Activated T-cell treated with anti-CD3 and anti-CD28 coated beads for 48 hours (primary cell): ENCODE results near the gene ORMDL3.

Experiments
- DNase-seq: peaks from one replicate; pipeline ENCODE4 v3.0.0-alpha.2; 2020; ENCODE audit warnings: low read depth

Gene ORMDL3, protein sequence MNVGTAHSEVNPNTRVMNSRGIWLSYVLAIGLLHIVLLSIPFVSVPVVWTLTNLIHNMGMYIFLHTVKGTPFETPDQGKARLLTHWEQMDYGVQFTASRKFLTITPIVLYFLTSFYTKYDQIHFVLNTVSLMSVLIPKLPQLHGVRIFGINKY

GRCh38 chr17:39927101-39927928, at the start of gene ORMDL3, which contains the start of gene LRRC3C:
ORMDL3 (minus strand) TSS chr17:39927601; CDS start chr17:39924203, 3,398 bp downstream.
LRRC3C (plus strand) TSS chr17:39927732; CDS start chr17:39941524, 13,792 bp downstream.
- peak; percentile 91 for DNase-seq

- DNase-seq: no peak
Measured at GRCh38 chr17:39975801-39976200, 48.4 kb upstream of the ORMDL3 start.

DNA sequence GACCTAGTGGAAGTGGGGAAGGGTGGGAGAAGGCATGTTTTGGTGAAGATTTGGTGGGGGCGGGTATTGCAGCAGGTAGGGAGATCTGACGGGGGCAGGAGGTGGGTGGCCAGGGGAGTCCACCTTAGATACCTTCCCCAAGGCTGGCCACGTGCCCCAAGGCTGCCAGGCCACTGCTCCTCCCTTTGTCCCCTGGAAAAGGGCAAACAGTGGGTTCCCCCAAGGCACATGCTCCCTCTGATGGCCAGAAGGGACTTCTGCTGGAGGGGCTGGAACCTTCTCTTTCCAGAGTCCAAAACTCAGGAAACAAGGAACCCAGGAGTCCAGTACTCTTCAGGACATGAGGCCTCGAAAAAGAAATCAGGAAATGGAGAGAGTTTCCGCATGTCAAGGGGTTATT, 47.0 kb upstream of the ORMDL3 start:
- DNase-seq: no peak

DNA sequence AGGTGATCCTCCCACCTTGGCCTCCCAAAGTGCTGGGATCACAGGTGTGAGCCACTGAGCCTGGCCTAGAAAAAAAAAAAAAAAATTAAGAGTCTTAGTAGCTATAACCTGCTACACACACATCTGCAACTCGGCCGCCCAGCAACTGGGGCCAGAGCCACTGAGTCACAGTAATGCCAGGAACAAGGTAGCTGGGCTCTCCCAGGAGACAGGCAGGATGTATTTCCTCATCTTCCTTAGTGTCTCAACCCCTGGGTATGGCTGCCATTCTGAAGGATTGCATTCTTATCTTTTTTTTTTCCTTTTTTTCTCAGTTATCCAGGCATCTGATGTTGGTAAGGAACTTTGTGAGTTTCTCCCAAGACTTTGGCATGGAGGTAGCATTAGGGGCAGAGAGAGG, 46.1 kb upstream of the ORMDL3 start:
- DNase-seq: no peak

GRCh38 chr17:39972271-39972670, 44.9 kb upstream of the ORMDL3 start:
- DNase-seq: no peak

- no peak for DNase-seq
Measured at GRCh38 chr17:39971076-39971603, 43.7 kb upstream of the ORMDL3 start.

DNA sequence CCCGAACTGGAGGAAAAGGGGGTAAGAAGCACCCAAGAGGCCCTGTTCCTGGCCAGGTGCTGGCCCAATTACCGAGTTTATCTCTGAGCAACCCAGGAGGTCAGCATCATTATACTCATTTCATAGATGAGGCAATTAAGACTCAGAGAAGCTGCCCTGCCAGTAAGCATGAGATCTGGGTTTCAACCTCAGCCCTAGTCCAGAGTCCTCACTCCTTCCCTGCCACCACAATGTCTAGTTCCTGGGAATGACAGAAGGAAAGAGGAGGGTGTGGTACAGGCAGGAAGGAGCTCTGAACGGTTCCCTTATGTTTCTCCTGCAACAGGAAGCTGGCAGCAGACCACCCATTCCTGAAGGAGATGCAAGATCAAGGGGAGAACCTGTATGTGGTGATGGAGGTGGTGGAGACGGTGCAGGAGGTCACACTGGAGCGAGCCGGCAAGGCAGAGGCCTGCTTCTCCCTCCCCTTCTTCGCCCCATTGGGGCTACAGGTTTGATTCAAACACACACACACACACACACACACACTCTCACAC, 42.8 kb upstream of the ORMDL3 start:
- no peak for DNase-seq

DNA sequence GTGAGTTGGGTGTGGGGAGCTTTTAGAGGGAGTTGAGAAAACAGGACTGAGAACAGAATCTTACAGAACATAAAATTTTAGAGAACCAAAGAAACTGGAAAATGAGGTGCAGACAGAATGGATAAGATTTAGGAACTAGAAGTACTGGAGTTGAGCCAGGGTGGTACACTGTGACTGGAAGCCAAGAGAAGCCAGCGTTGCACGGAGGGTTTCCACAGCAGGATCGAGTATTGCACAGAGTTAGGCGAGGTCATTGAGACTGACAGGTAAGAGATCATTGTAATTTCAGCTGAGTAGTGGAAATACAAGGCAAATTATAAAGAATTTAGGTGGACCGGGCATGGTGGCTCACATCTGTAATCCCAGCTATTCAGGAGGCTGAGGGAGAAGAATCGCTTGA, 42.0 kb upstream of the ORMDL3 start:
- no peak for DNase-seq

DNA sequence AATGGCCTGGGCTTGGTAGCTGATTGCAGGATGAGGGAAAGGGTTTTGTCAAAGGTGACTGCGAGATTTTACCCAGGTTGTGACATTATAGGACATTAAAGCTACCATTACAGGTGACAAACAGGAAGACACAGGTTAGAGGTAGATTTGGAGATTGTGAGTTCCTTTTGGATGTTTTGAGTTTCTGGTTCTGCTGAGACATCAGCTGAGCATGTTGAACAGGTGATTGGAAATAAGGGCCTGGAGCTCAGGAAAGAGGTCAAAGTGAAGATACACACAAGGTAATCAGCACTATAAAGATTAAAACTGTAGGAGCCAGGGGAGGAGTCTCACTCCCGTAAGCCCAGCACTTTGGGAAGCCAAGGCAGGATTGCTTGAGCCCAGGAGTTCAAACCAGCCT, 41.4 kb upstream of the ORMDL3 start:
- DNase-seq: no peak

DNA sequence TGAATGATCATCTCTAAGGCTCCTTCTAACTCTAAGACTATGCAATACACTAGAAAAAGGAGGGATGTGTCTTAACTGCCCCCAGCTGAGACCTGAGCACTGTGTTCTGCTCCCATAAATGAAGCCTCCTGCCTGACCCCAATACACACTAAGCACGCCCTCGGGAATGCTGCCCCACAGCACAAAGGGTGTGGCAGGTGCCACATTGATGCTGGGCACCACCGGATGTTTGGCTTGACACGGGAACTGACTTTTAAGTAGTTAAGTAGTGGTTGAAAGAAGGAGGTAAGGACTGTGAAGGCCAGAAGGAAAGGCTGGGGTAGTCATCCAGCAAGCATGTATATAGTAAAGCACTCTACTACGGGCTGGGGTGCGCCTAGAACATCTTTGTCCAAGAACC, 39.4 kb upstream of the ORMDL3 start:
- no peak for DNase-seq

- no peak for DNase-seq
Measured at GRCh38 chr17:39965017-39965699, 37.8 kb upstream of the ORMDL3 start.

DNA sequence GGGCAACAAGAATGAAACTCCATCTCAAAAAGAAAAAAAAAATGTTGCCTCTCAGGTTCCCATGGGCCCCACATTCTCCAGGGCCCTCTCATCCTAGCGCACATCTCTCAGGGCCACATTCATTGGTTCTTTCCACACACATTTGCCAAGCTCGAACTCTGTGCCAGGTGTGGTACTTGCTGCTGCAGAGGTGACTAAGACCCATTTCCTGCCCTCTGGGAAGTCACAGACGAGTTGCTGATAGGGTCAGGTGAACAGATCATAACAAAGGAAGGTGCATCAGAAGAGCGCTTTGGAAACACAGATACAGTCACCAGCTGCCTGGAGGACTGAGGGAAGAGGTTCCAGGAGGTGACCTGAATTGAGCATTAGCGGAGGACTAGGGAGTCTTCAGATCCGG, 36.4 kb upstream of the ORMDL3 start:
- no peak for DNase-seq

DNA sequence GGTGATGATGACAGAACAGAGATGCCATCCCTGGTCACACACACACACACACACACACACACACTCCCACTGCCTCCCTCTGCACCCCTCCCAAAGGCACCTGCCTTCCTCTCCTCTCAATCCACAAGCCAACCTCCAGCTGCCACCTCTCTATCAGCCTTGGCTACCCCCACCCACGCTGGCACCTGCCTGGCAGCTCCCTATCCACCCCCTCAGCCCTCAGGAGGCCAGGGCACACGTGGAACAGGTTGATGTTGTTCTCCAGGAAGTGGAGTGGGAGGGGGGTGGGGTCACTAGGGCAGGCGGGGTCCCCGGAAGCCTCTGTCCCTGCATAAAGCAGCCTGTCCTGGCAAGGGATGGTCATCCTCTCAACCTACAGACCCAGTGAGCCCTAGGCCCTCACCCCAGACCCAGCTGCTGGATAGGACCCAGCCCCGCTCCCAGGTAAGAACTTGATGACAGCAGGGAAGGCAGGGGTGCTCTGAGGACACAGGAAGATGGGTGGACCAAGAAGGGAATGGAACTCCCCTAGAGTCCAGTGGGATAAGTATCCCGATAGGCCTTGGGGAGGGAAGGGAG, 35.3 kb upstream of the ORMDL3 start, which contains the start of gene GSDMA:
Gene GSDMA (plus strand): TSS at position 363 of the 579 bp plus-strand sequence. CDS start 2,684 bp downstream, outside the sequence.
- DNase-seq: no peak

DNA sequence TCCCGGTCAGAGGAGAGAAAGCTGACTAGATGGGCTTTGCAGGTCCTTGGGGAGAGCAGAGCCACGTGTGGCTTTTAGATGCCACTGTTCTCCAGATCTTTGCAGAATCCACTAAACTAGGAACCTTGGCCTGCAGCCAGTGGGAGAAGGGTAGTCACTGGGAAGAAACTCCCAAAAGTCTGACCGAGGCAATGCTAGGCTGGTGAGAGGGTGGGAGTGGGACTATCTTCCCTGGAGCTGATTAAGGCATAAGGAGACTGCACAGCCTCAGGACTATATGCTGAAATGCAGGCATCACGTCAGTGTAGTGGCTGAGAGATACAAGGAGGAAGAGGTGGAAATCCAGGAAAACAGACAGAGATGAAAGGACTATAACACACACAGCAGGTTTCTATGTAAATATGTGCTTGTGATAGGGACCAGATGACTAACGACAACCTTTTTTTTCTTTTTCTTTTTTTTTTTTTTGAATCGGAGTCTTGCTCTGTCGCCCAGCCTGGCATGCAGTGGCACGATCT, 33.2 kb upstream of the ORMDL3 start:
- no peak for DNase-seq

GRCh38 chr17:39955726-39956225, 28.4 kb upstream of the ORMDL3 start:
- no peak for DNase-seq

DNA sequence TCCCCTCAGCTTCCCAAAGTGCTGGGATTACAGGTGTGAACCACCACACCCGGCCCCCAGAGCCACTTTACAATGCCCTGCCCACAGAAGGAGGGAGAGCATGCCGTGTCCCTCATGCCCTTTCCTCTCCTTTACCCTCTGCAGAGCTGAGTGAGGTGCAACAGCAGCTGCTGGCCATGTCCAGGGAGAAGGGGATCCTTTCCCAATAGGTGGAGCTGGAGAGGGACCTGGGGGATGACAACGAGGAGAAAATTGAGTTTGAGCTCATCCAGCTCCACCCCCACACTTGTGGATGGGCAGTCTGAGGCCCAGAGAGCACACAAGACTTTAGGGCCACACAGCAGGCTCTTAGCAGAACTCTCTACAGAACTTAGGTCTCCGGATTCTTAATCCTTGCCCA, 27.5 kb upstream of the ORMDL3 start:
- no peak for DNase-seq

GRCh38 chr17:39953471-39953888, 26.1 kb upstream of the ORMDL3 start:
- no peak for DNase-seq

- peak; percentile 82 for DNase-seq
Measured at GRCh38 chr17:39952680-39953470, 25.5 kb upstream of the ORMDL3 start.

DNA sequence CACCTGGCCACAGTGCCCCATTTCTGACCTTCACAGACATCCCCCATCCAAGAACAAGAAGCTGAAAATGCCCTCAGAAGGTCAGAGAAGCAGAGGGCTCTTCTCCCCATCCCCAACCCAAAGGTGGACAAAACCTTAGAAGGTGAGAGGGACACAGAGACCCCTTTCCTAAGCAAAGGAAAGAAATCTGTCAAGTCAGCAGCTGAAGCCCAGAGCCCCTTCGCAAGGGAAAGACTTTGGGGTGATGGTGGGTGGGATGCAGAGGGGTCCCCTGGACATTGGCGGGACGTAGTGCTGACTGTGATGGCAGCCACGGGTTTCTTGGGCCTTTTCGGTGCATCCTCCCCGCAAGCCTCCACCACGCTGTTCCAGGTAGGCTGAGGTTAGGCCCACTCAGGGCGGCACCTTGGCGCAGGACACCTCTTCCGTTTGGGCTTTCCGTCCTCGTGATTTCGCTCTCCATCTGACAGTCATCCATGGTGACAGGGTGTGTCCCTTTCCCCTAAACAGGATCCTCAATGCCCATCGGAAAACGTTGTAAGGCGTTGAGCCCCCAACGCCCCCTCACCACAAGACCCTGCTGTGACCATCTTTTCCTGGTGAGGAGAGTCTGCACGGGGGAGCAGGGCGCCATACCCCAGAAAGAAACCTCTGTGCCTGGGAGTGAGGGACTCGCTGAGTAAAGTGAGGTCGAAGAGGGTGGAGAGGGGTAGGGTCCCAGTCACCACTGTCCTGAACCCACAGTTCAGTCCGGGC, 24.7 kb upstream of the ORMDL3 start:
- no peak for DNase-seq

GRCh38 chr17:39950871-39951348, 23.5 kb upstream of the ORMDL3 start:
- DNase-seq: no peak
